Measurements from ENCODE around the gene PRKAR1A.

DNA sequence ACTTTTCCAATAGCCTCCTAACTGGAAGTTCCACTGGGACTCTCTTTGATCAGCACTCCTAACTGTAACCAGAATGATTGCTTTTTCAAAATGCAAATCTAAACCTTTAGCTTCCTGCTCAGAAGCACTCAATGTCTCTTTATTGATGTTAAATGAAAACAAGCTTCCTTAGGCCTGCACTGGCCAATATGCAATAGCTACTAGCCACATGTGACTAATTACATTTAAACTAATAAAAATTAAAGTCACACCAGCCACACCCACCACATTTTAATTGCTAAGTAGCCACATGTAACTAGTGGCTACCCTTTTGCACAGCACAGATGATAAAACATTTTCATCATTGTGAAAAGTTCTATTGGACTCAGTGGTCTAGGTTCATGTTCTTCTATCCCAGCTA lies 57.1 kb downstream of the PRKAR1A start:
- no peak for TF ChIP-seq CTCF (conservative IDR thresholded peaks at IDR 0.05)
- TF ChIP-seq ZFX (IDR thresholded peaks at IDR 0.05), result no peak

Data from C4-2B (cell line).